Thymus (tissue), 11 donors: Measurements from ENCODE around the gene CCN2. TPM values are rescaled to one million over a fixed set of nuclear protein-coding genes. Genes with fewer than 3 reads are reported as not detected.

Experiments used
- DNase-seq, 9 donors: peaks; one replicate each; pipeline ENCODE4 v3.0.0-alpha.2; 2013; ENCODE audit warnings: low spot score in 9 of 9, low read depth in 6 of 9, missing footprints in 1 of 9
- H3K27ac ChIP-seq, 2 donors: one replicate each; pipeline ENCODE4 v1.5.1; 2013; ENCODE audit warnings: control low read depth in 1 of 2, low read depth in 1 of 2, low read length in 1 of 2, mild to moderate bottlenecking in 1 of 2, moderate library complexity in 1 of 2
- H3K27me3 ChIP-seq, 2 donors: one replicate each; pipeline ENCODE4 v1.5.1; 2013; ENCODE audit warnings: low read length in 1 of 2; ENCODE audit not compliant: control insufficient read depth in 2 of 2, insufficient read depth in 1 of 2
- H3K36me3 ChIP-seq, 2 donors: one replicate each; pipeline ENCODE4 v1.5.1; 2013; ENCODE audit warnings: low read length in 1 of 2, mild to moderate bottlenecking in 1 of 2, moderate library complexity in 1 of 2; ENCODE audit not compliant: control insufficient read depth in 2 of 2, insufficient read depth in 2 of 2
- H3K4me1 ChIP-seq, 2 donors: one replicate each; pipeline ENCODE4 v1.5.1; 2013; ENCODE audit warnings: low read length in 2 of 2; ENCODE audit not compliant: control insufficient read depth in 2 of 2, insufficient read depth in 2 of 2
- H3K4me3 ChIP-seq, 2 donors: one replicate each; pipeline ENCODE4 v1.5.1; 2013; ENCODE audit warnings: low read length in 2 of 2, control low read depth in 1 of 2, mild to moderate bottlenecking in 1 of 2
- H3K9me3 ChIP-seq, 2 donors: one replicate each; pipeline ENCODE4 v1.5.1; 2013; ENCODE audit warnings: low read length in 1 of 2, mild to moderate bottlenecking in 1 of 2; ENCODE audit not compliant: control insufficient read depth in 2 of 2, insufficient read depth in 1 of 2
- WGBS: extraction: QIAGEN DNeasy Blood & Tissue Kit; methylation state at CpG from one replicate; pipeline ENCODE4 v1.1.7; 2013; 5-methylcytosine and 5-hydroxymethylcytosine counted together
- polyA plus RNA-seq: library from polyadenylated mRNA; stranded (reverse); fragments of 200-250 nt; gene quantifications from one replicate; pipeline ENCODE4 v1.2.3, GENCODE V29; 2013
- total RNA-seq: library from RNA; stranded (reverse); fragments of 120-200 nt; gene quantifications from one replicate; pipeline ENCODE4 v1.2.4, GENCODE V29; 2013
- donor health status: healthy.

The CCN2 gene
- total and polyA plus RNA-seq, 2 donors, result 2.5 to 213 TPM

DNA sequence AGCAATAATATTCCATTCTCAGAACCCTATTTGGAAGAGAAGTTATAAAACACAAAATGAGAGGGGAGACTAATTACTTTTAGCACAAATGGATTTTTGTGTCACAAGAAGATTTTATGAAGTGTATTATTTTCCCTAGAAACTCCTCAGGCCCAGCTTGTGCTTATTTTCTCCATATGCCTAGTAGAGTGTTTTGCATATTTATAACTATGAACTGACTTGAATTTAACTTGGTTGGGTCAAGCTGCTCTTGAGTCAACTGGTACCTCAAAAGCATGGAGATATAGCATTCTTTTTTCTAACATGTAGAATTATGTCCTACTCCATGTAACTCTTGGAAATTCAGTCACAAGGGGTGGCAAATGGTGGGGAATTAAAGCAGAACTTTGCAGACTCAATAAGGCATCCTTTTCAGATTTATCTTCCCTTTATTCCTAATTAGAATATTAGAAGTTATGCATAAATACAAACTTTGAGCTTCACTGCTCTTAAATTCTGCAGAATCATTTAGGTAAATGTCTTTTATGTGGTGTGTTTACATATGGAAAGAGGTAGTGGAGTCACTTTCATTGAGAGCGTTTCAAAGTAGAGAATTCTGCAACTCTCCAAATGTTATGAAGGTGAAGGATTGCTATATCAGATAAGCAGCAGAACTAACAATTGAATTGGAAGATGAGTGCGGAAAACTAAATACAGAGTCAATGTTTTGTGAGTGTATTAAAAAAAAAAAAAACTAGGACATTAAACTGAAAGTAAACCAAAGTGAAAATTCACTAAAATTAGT lies 19.1 kb upstream of the CCN2 start:
- Histone ChIP-seq H3K4me3 (no peak overlapping the region), H3K27me3 (no peaks in the 10 kb centered on the region), H3K4me1 (no peaks in the 10 kb centered on the region), H3K36me3 (no peaks in the 10 kb centered on the region), H3K9me3 (no peaks in the 10 kb centered on the region), H3K27ac (no peak overlapping the region)
- over 99% methylated on average over 2 of the region's 2 CpGs for WGBS
- no peak for DNase-seq

DNA sequence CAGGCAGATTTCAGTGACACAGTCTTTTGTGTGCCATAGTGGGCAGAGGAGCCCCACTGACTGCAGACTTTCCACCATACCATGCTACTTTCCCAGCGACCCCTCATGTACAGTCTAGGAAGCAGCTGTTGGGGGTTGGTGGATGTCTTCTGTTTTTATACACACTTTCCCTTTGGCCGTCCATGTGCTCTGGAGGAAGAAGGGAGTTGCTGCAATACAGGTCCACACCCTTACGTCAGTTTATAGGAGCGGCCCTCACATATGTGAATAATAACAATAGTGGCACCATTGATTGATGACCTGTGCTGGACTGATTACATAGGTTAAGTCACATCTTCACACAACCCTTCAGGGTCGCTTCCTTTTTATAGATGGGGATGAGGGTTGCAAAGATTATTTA lies 17.5 kb upstream of the CCN2 start:
- H3K27me3 ChIP-seq, result no peaks in the 10 kb centered on the region
- H3K27ac ChIP-seq, result no peak overlapping the region
- H3K36me3 ChIP-seq, result no peaks in the 10 kb centered on the region
- WGBS, result 95% methylated on average over 5 of the region's 5 CpGs
- H3K4me3 ChIP-seq, result no peak overlapping the region
- DNase-seq, result no peak
- H3K4me1 ChIP-seq, result no peaks in the 10 kb centered on the region
- no peaks in the 10 kb centered on the region for H3K9me3 ChIP-seq

DNA sequence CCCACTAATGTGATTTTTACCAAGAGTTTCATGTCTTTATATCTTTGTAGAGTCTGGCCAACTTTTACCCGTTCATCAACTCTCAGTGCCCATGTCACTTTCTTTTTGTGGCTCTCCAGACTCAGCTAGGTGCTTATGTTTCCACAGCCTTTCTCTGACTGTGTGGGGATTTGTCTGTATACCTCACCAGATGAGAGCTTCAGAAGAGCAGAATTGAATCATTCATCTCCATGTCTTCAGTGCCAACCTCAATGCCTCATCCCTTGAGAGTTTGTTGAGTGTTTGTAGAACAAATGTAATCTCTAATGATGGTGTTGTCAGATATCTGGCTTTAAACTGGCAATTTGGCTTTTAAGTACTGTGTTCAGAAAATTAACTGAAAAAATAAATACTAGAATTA lies 16.8 kb upstream of the CCN2 start:
- 43% methylated on average over 1 of the region's 1 CpG for whole genome bisulfite sequencing
- DNase-seq, result no peak

DNA sequence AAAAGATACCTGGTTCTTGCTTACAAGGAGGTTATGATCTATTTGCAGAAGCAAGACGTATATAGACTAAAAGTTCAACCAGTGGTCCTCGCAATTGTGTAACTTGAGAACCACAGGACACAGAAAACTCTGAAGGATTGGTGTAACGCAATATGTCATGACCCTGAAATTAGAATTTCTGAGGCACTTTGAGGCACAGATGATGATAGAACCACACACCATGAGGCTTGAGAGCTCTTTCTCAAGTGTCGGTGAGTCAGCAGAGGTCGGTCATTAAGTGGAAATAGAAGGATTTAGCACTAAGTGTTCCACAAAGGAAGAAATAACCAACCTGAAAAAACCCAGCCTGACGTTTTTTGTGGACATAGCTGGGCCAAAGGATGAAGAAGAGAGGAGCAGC lies 15.3 kb upstream of the CCN2 start:
- WGBS, result 92% methylated on average over 6 of the region's 6 CpGs
- no peaks in the 10 kb centered on the region for H3K27me3 ChIP-seq
- no peaks in the 10 kb centered on the region for H3K9me3 ChIP-seq
- no peak for DNase-seq
- no peaks in the 10 kb centered on the region for H3K36me3 ChIP-seq
- H3K4me3 ChIP-seq, result no peak overlapping the region
- H3K4me1 ChIP-seq, result no peaks in the 10 kb centered on the region
- H3K27ac ChIP-seq, result no peak overlapping the region

More for the DNA sequence above, 16.8 kb upstream of the CCN2 start:
- no peak overlapping the region for H3K27ac ChIP-seq
- no peaks in the 10 kb centered on the region for H3K36me3 ChIP-seq
- no peak overlapping the region for H3K4me3 ChIP-seq
- no peaks in the 10 kb centered on the region for H3K27me3 ChIP-seq
- H3K4me1 ChIP-seq, result no peaks in the 10 kb centered on the region
- H3K9me3 ChIP-seq, result no peaks in the 10 kb centered on the region

DNA sequence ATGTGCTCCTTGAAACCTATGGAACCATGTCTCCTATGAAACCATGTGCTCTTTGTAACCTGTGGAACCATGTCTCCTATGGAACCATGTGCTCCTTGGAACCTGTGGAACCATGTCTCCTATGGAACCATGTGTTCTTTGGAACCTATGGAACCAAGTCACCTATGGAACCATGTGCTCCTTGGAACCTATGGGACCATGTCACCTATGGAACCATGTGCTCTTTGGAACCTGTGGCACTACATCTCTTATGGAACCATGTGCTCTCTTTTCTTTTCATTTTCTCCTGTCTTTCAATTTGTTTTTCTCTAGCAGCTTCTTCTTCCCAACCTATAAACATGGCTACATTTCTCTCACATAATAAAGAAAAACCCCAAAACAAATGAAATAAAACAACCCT lies 11.9 kb upstream of the CCN2 start:
- H3K27me3 ChIP-seq, result no peaks in the 10 kb centered on the region
- no peaks in the 10 kb centered on the region for H3K9me3 ChIP-seq
- H3K4me1 ChIP-seq, result no peaks in the 10 kb centered on the region
- no peak overlapping the region for H3K27ac ChIP-seq
- no peak overlapping the region for H3K4me3 ChIP-seq
- no peak for DNase-seq
- H3K36me3 ChIP-seq, result no peaks in the 10 kb centered on the region

DNA sequence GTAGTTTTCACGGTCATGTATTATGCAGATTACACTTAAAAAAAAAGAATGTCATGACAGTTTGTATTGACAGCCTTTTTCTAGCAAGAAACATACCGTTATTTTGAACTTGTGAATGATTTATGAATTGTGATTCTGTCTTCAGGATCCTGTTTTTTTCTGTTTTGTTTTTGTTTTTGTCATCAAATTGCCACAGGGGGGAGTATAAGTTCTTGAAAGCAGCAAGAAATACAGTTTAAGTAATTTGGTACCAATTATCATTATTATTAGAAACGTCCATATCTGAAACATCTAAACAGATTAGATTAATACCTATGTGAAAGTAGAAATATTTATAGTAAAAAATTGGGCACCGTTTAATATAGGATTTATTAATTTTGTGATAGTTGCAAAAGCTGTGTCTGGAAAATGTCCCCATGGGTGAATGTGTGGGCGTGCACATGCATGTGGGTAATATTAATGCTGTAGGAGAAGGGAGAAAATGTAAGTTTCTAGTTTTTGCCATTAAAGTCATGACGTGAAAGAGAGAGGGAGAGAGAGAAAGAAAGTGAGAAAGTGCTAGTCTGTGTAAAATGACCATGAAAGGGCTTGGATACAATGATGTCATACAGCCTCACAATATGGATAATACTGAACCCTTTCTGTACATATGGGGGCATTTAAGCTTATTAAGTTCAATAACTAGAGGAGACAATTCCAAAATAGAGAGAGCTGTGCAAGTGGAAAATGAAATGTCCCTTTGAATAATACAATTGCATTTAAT lies 9.4 kb upstream of the CCN2 start:
- Histone ChIP-seq H3K27ac (no peak overlapping the region), H3K36me3 (no peaks in the 10 kb centered on the region), H3K27me3 (no peaks in the 10 kb centered on the region), H3K4me3 (no peak overlapping the region), H3K9me3 (no peaks in the 10 kb centered on the region), H3K4me1 (no peaks in the 10 kb centered on the region)
- 74% methylated on average over 6 of the region's 6 CpGs for whole genome bisulfite sequencing
- DNase-seq, result no peak

DNA sequence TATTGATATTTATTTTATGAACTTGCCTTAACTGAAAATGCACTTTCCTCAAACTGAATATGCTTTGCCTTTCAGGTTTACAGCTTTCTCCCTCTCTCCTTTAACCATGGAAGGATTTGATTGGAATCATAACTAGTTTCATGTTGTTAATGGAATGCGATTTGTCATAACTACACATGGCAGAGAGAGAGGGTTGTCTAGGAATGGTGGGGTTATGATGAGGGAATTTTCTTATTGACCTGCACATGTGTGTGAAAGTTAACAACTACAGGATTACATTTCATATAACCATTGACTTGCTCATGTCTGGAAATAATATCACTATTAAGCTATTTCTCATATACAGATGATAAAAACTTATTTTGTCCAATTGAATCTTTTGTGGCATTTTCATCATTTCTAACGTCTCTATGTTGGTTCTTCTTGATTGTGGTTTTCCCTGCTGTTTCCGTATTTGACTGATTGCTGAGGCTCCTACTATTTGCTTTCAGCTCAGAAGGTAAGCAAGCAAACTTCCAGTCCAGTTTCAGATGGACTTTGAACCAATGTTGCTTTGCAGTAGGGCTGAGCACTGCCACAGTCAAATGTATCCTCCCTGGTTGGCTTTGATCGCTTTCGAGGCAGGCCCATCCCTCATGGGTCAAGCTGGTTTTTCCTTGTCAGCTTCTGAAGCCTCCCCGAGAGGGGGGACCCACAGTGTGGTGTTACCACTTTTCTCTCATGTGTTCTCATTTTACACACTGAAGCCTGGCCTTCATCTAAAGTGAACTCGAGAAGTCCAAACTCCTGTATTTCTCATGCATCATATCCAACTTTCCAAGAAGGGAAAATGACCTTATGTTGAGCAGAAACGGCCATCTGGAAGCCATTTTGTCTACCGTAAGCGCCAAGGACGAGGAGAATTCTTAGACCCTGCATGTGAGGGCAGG lies 7.6 kb upstream of the CCN2 start:
- DNase-seq, result no peak
- H3K4me3 ChIP-seq, result no peak overlapping the region
- H3K36me3 ChIP-seq, result no peaks in the 10 kb centered on the region
- no peak overlapping the region for H3K27ac ChIP-seq
- no peaks in the 10 kb centered on the region for H3K9me3 ChIP-seq
- H3K4me1 ChIP-seq, result no peaks in the 10 kb centered on the region
- WGBS, result 93% methylated on average over 11 of the region's 11 CpGs
- no peaks in the 10 kb centered on the region for H3K27me3 ChIP-seq

DNA sequence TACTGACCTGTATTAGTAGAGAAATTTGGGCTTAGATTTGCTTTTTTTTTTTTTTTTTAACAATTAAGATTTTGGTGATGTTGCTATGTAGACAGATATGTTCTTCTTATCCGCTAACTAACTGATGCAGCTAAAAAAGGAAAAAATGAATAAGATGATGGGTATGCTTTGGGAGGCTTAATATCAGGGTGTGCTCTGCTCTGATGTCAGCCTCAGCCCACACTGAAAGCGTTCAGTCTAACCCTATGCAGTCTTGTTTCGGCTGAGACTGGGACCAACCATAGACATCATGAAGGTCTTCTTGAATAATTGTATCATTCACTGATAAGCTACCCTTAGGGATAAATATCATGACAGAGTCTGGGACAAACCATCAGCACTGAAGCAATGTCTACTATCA lies 6.9 kb upstream of the CCN2 start:
- 98% methylated on average over 3 of the region's 3 CpGs for WGBS
- Histone ChIP-seq H3K4me3 (no peak overlapping the region), H3K36me3 (no peaks in the 10 kb centered on the region), H3K9me3 (no peaks in the 10 kb centered on the region), H3K27me3 (peaks cover 4% of the 10 kb centered on the region in 2 donors), H3K4me1 (no peaks in the 10 kb centered on the region), H3K27ac (no peak overlapping the region)
- DNase-seq, result no peak

DNA sequence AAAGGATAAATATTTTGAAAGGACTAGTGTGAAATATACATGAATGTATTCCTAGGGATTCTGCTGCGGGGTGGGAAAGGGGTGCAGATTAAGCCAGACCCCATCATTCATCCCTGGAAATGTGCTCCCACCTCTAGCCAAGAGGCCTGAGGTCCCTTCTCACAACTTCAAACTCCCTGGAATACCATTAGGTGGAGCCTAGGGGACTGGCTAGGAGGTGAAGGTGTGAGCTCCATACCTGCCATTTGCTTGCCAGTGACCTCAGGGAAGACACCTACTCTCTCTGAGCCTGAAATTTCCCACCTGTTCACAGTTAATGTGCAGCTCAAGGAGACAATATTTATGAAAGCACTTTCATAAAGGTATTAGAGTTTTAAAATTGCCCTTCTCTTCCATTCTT lies 4.7 kb upstream of the CCN2 start:
- peaks cover 0 to 3% of the 10 kb centered on the region in 2 donors for H3K4me1 ChIP-seq
- WGBS, result 94% methylated on average over 1 of the region's 1 CpG
- no peak overlapping the region for H3K4me3 ChIP-seq
- no peaks in the 10 kb centered on the region for H3K9me3 ChIP-seq
- no peaks in the 10 kb centered on the region for H3K36me3 ChIP-seq
- peaks cover 19 to 26% of the 10 kb centered on the region in 2 donors for H3K27me3 ChIP-seq
- H3K27ac ChIP-seq, result no peak overlapping the region
- no peak for DNase-seq
